OCI-LY7 (cell line): ENCODE data around the gene AP1M2. TPM values are rescaled to one million over a fixed set of nuclear protein-coding genes. Genes with fewer than 3 reads are reported as not detected.

Experiments used
- BruUV-seq: library from RNA; stranded (reverse); fragments of 400-500 nt; replicated peaks from 2 replicates; lab custom pipeline; 2021; lab: Mats Ljungman, UMichigan
- CTCF ChIA-PET: fragments of 300-600 bp; sonication (Branson Sonifier 250); formaldehyde crosslinking; loops from one replicate; lab custom pipeline; 2022; ENCODE audit warnings: antibody characterized with exemption; ENCODE audit not compliant: unreplicated experiment; lab: Charles Lee
- POLR2A ChIA-PET: fragments of 300-600 bp; sonication (Branson Sonifier 250); formaldehyde crosslinking; loops from one replicate; lab custom pipeline; 2022; ENCODE audit warnings: antibody characterized with exemption; lab: Charles Lee
- DNase-seq: peaks from one replicate; pipeline ENCODE4 v3.0.0-alpha.2; 2015; ENCODE audit warnings: low spot score
- H2AFZ ChIP-seq: fragments of 200-600 bp; sonication (generic), shearing (Covaris generic); 2 replicates; pipeline ENCODE4 v1.6.1; 2014; ENCODE audit warnings: mild to moderate bottlenecking, antibody characterized with exemption, low read length, moderate library complexity
- H3K27ac ChIP-seq: fragments of 200-600 bp; sonication (generic); 2 replicates; pipeline ENCODE4 v1.5.1; 2014; ENCODE audit warnings: mixed run types, low read depth, mild to moderate bottlenecking, moderate library complexity, low read length, inconsistent platforms; ENCODE audit not compliant: poor library complexity, severe bottlenecking
- H3K36me3 ChIP-seq: fragments of 200-600 bp; sonication (generic); 2 replicates; pipeline ENCODE4 v1.6.1; 2014; ENCODE audit warnings: mild to moderate bottlenecking, antibody characterized with exemption, low read length, moderate library complexity, mixed read lengths; ENCODE audit not compliant: insufficient read depth
- H3K4me1 ChIP-seq: fragments of 200-600 bp; sonication (generic); 2 replicates; pipeline ENCODE4 v1.5.1; 2014; ENCODE audit warnings: mild to moderate bottlenecking, low read length; ENCODE audit not compliant: insufficient read depth, poor library complexity, severe bottlenecking
- H3K4me2 ChIP-seq: fragments of 200-600 bp; sonication (generic); 2 replicates; pipeline ENCODE4 v1.6.1; 2014; ENCODE audit warnings: mild to moderate bottlenecking, low read length
- H3K4me3 ChIP-seq: fragments of 200-600 bp; sonication (generic); 2 replicates; pipeline ENCODE4 v1.5.1; 2014; ENCODE audit warnings: mild to moderate bottlenecking, low read depth, low read length; ENCODE audit not compliant: poor library complexity, severe bottlenecking
- H3K79me2 ChIP-seq: fragments of 200-600 bp; sonication (generic); 2 replicates; pipeline ENCODE4 v1.6.1; 2016; ENCODE audit warnings: low read depth, mild to moderate bottlenecking, low read length, moderate library complexity, mixed read lengths; ENCODE audit not compliant: insufficient read depth
- H3K9me2 ChIP-seq: fragments of 200-600 bp; sonication (generic); 2 replicates; pipeline ENCODE4 v1.6.1; 2016; ENCODE audit warnings: mild to moderate bottlenecking, low read length, mixed read lengths; ENCODE audit not compliant: insufficient read depth
- H3K9me3 ChIP-seq: fragments of 200-600 bp; sonication (generic); 2 replicates; pipeline ENCODE4 v1.6.1; 2014; ENCODE audit warnings: mild to moderate bottlenecking, mixed run types, low read length, mixed read lengths
- H4K20me1 ChIP-seq: fragments of 200-600 bp; sonication (generic); 2 replicates; pipeline ENCODE4 v1.6.1; 2014; ENCODE audit warnings: mild to moderate bottlenecking, antibody characterized with exemption, low read length, moderate library complexity, mixed read lengths; ENCODE audit not compliant: insufficient read depth
- CTCF ChIP-seq: fragments of 200-600 bp; sonication (generic); conservative IDR thresholded peaks from 2 replicates; pipeline ENCODE4 v1.5.1; 2014; ENCODE audit warnings: mild to moderate bottlenecking, antibody characterized with exemption, low read length, moderate library complexity, mixed read lengths
- EZH2phosphoT487 ChIP-seq: fragments of 200-600 bp; sonication (generic); IDR thresholded peaks from 2 replicates; pipeline ENCODE4 v1.6.1; 2018; ENCODE audit warnings: low read depth, borderline replicate concordance, mild to moderate bottlenecking, mixed run types, antibody characterized with exemption, low read length, moderate library complexity, mixed read lengths
- intact Hi-C: fragments of 100-400 bp; cut with micrococcal nuclease; formaldehyde crosslinking; loops from one replicate; pipeline ENCODE4 v1.10.0; 2022; ENCODE audit not compliant: unreplicated experiment
- total RNA-seq, 2 experiments: library from RNA; depleted of rRNA in 1 of 2; stranded (reverse); fragments of >200 nt in 1 of 2; shearing (Covaris generic) in 1 of 2; gene quantifications; 2 replicates each; pipeline ENCODE4 v1.2.3, GENCODE V29; 2014 to 2022

Gene AP1M2
- total RNA-seq, 2 experiments from 2014 or later: 0.44 TPM; not detected in 1

DNA sequence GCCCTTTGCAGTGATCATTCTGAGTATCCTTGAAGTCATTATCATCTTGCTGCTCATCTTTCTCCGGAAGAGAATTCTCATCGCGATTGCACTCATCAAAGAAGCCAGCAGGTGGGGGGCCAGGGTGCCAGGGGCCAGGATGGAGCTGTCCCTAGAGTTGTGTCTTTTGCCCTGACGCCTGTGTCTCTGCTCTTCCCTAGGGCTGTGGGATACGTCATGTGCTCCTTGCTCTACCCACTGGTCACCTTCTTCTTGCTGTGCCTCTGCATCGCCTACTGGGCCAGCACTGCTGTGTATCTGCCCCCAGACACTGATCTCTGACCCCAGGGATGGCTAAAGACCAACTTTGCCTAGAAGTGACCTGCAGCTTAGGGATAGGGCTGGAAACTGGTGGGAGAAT, 47.9 kb upstream of the AP1M2 start:
- Histone ChIP-seq H3K27ac (no peak overlapping the region), H3K4me1 (no peaks in the 10 kb centered on the region), H3K79me2 (no peaks in the 10 kb centered on the region), H3K9me3 (no peaks in the 10 kb centered on the region), H3K4me2 (no peak overlapping the region), H3K4me3 (no peak overlapping the region), H3K36me3 (peaks cover 89% of the 10 kb centered on the region), H4K20me1 (no peaks in the 10 kb centered on the region), H3K9me2 (no peaks in the 10 kb centered on the region), H2AFZ (no peak overlapping the region)
- no peak for DNase-seq
- ChIA-PET CTCF (no interaction called here), POLR2A (no interaction called here)
- TF ChIP-seq EZH2phosphoT487: no peak
- no peak for TF ChIP-seq CTCF
- intact Hi-C loops: no loop called here
- BruUV-seq: no TSS peak

DNA sequence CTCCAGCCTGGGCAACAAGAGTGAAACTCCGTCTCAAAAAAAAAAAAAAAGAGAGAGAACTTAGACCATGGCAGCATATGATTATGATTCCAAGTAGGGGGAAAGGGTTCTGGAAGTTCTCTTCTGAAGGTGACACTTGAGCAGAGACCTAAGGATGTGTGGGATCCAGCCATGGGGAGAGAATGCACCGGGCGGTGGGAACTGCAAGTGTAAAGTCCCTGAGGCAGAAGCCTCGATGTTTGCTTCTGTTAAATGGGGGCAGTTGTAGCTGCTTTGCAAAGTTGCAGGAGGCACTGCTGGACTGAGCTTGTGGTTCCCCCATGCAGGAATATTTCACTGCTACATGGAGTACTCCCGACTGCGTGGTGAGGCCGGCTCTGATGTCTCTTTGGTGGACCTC, 47.3 kb upstream of the AP1M2 start:
- CTCF ChIA-PET: no interaction called here

More for the DNA sequence above, 47.3 kb upstream of the AP1M2 start:
- BruUV-seq: no TSS peak
- Histone ChIP-seq H3K36me3 (peaks cover 87% of the 10 kb centered on the region), H3K79me2 (no peaks in the 10 kb centered on the region), H3K4me2 (no peak overlapping the region), H3K9me2 (no peaks in the 10 kb centered on the region), H3K4me3 (no peak overlapping the region), H3K27ac (no peak overlapping the region), H3K9me3 (no peaks in the 10 kb centered on the region), H2AFZ (no peak overlapping the region), H4K20me1 (no peaks in the 10 kb centered on the region), H3K4me1 (no peaks in the 10 kb centered on the region)
- intact Hi-C loops: no loop called here
- POLR2A ChIA-PET: interaction anchor here (0.7 kb wide), 1 partner anchor 93 kb away, joined by 3 read pairs; no protein-coding TSS in a partner anchor
- no peak for TF ChIP-seq EZH2phosphoT487
- TF ChIP-seq CTCF: no peak
- no peak for DNase-seq
